B cell (primary cell): ENCODE results near the gene DACH2.

Experiments used
- EZH2 ChIP-seq: IDR thresholded peaks from 2 replicates; pipeline ENCODE4 v1.6.1; 2012; ENCODE audit warnings: borderline replicate concordance, low read depth, mild to moderate bottlenecking, moderate library complexity, low read length; ENCODE audit not compliant: insufficient read depth, poor library complexity, severe bottlenecking
- TF ChIP-seq, protein P1 (sequence below): fragments of 200-600 bp; IDR thresholded peaks from one replicate; pipeline ENCODE4 v1.8.0; 2022; ENCODE audit warnings: antibody characterized with exemption, mild to moderate bottlenecking

DNA sequence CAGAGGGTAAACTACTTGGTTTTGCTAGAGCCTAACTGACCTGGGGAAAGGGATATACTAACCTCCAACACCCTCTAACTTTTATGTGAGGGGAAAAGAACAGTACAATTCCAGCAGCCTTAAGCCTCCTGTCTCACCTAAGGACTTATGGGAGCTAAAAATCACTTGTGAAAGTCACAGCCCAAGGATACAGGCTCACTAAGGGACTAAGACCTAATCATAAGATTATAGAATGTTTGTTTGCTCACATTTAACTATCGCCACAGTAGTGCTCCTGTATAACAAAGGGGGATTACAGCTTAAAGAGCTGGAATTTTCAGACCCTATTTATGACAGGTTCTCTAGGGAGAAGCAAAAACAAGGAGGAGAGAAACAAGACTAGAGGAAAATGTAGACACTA lies 548.7 kb downstream of the DACH2 start:
- TF ChIP-seq, protein P1, sequence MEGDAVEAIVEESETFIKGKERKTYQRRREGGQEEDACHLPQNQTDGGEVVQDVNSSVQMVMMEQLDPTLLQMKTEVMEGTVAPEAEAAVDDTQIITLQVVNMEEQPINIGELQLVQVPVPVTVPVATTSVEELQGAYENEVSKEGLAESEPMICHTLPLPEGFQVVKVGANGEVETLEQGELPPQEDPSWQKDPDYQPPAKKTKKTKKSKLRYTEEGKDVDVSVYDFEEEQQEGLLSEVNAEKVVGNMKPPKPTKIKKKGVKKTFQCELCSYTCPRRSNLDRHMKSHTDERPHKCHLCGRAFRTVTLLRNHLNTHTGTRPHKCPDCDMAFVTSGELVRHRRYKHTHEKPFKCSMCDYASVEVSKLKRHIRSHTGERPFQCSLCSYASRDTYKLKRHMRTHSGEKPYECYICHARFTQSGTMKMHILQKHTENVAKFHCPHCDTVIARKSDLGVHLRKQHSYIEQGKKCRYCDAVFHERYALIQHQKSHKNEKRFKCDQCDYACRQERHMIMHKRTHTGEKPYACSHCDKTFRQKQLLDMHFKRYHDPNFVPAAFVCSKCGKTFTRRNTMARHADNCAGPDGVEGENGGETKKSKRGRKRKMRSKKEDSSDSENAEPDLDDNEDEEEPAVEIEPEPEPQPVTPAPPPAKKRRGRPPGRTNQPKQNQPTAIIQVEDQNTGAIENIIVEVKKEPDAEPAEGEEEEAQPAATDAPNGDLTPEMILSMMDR: no peak
- TF ChIP-seq EZH2: no peak
